ENCODE data around the gene GARS1.

- TF ChIP-seq, protein P1, sequence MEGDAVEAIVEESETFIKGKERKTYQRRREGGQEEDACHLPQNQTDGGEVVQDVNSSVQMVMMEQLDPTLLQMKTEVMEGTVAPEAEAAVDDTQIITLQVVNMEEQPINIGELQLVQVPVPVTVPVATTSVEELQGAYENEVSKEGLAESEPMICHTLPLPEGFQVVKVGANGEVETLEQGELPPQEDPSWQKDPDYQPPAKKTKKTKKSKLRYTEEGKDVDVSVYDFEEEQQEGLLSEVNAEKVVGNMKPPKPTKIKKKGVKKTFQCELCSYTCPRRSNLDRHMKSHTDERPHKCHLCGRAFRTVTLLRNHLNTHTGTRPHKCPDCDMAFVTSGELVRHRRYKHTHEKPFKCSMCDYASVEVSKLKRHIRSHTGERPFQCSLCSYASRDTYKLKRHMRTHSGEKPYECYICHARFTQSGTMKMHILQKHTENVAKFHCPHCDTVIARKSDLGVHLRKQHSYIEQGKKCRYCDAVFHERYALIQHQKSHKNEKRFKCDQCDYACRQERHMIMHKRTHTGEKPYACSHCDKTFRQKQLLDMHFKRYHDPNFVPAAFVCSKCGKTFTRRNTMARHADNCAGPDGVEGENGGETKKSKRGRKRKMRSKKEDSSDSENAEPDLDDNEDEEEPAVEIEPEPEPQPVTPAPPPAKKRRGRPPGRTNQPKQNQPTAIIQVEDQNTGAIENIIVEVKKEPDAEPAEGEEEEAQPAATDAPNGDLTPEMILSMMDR (IDR thresholded peaks at IDR 0.05; ENCODE audit: low read depth, low read length, poor library complexity, severe bottlenecking) = no peak
- TF ChIP-seq EZH2phosphoT487 (IDR thresholded peaks at IDR 0.05; ENCODE audit: borderline replicate concordance, low read length) = no peak
These were observed 84.1 kb downstream of the GARS1 start for GRCh38 chr7:30678805-30679204.

Data from DOHH2 (cell line).